Fibroblast of lung (primary cell): ENCODE measurements around the gene STAC.

Source experiments
- EZH2 ChIP-seq: IDR thresholded peaks from 2 replicates; pipeline ENCODE4 v1.5.1; 2012; ENCODE audit warnings: low read length, control low read depth, mild to moderate bottlenecking; ENCODE audit errors: missing control alignments
- TF ChIP-seq, protein P1 (sequence below), 2 donors: IDR thresholded peaks in 1 of 2; conservative IDR thresholded peaks in 1 of 2; 1 replicate in 1 of 2; 2 replicates in 1 of 2; pipeline ENCODE4 v1.5.1; 2011 to 2012; ENCODE audit warnings: low read length in 2 of 2, control low read depth in 1 of 2, inconsistent platforms in 1 of 2, low read depth in 1 of 2, mild to moderate bottlenecking in 1 of 2

DNA sequence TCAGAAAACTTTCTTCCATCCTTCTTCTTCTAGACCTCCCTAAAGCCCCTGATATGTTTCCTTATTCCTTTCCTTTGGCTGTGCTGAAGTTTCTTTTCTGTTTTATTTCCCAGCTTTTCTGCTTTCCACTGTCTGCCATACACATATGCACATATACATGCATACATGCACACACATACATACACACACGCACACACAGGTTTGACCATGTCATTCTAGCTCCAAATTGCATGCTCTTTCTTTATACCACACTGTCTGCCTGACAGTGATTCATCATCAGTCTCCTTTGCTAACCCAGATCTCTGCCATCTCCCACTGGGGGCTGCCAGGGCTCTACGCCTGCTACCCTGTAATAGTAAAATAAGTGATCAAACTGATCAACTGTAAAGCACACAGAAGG is 181.3 kb downstream of the STAC start:
- TF ChIP-seq, protein P1, sequence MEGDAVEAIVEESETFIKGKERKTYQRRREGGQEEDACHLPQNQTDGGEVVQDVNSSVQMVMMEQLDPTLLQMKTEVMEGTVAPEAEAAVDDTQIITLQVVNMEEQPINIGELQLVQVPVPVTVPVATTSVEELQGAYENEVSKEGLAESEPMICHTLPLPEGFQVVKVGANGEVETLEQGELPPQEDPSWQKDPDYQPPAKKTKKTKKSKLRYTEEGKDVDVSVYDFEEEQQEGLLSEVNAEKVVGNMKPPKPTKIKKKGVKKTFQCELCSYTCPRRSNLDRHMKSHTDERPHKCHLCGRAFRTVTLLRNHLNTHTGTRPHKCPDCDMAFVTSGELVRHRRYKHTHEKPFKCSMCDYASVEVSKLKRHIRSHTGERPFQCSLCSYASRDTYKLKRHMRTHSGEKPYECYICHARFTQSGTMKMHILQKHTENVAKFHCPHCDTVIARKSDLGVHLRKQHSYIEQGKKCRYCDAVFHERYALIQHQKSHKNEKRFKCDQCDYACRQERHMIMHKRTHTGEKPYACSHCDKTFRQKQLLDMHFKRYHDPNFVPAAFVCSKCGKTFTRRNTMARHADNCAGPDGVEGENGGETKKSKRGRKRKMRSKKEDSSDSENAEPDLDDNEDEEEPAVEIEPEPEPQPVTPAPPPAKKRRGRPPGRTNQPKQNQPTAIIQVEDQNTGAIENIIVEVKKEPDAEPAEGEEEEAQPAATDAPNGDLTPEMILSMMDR (conservative IDR thresholded peaks at IDR 0.05 in 1 of 2, IDR thresholded peaks at IDR 0.05 in 1 of 2; ENCODE audit: low read depth in 1 of 2, low read length in 2 of 2): no peak
- no peak for TF ChIP-seq EZH2
